Purkinje cell (primary cell): ENCODE data around the gene GUCA2B. TPM values are rescaled to one million over a fixed set of nuclear protein-coding genes. Genes with fewer than 3 reads are reported as not detected.

Experiments used
- polyA plus RNA-seq: library from polyadenylated mRNA; unstranded; fragments of >200 nt; fragmentation: Nextera tagmentation; gene quantifications from 2 replicates; pipeline ENCODE4 v1.2.1, GENCODE V29; 2014

Gene GUCA2B
- not detected in 2 replicates for polyA plus RNA-seq

GRCh38 chr1:42152907-42153600, at the start of gene GUCA2B:
GUCA2B (plus strand) TSS chr1:42153410; CDS start chr1:42153451, 41 bp downstream.

GRCh38 chr1:42164551-42165420, 11.6 kb downstream of the GUCA2B start, which contains the start of gene GUCA2A:
GUCA2A (minus strand) TSS chr1:42164745; CDS start chr1:42164712, 33 bp downstream.

Other genes starting within 250 kb of the GUCA2B start
- gene HIVEP3, start 234.5 kb upstream of the GUCA2B start, polyA plus RNA-seq: 4.7 and 10.5 TPM in 2 replicates
- gene GUCA2A, start 11.3 kb downstream of the GUCA2B start, polyA plus RNA-seq: not detected in 2 replicates
- gene FOXJ3, start 181.8 kb downstream of the GUCA2B start, polyA plus RNA-seq: 17.1 and 19.9 TPM in 2 replicates
- 4.9 TPM in 2 replicates for gene RIMKLA, start 227.4 kb downstream of the GUCA2B start, polyA plus RNA-seq